Measurements from ENCODE around the gene TMEM187.

The TMEM187 gene, protein sequence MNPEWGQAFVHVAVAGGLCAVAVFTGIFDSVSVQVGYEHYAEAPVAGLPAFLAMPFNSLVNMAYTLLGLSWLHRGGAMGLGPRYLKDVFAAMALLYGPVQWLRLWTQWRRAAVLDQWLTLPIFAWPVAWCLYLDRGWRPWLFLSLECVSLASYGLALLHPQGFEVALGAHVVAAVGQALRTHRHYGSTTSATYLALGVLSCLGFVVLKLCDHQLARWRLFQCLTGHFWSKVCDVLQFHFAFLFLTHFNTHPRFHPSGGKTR

DNA sequence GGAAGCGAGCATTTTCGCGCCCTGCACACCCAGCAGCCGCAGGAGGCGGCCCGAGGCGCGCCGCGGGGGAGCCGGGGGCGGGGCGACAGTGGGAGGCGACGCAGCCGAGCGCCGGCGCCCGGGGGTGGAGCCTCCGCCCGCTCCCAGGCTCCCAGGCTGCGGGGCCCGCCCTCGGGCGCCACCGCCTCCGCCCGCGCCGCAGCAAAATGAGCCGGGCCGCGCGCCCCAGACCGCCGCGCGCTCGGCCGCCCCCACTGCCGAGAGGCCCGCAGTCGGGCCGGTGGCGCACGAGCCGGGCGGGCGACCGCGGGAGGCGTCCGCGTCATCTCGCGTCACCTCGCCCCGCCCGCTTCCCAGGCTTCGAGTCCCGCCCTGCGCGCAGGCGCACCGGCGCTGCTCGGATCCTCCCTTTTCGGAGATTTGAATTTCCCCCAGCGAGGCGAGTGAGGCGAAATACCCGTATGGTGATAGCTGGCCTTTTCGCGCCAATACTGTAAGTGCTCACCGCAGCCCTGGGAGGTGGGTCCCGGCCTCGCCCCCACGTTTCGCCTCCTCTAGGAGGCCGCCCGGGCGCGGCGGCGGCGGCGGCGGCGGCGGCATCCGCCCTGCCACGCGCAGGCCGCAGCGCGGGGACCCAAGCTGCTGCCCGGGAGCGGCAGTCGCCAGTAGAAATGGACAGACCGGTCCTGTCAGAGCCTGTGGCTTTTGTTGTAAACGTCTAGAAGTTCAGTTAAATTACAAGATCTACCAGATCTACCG lies at the start of gene TMEM187:
TSS of gene TMEM187 (plus strand) at position 387 of the 759 bp plus-strand sequence. CDS start 9,309 bp downstream, outside the sequence.
- peak; percentile 94 for DNase-seq

GRCh38 chrX:153922932-153923857 lies 49.4 kb upstream of the TMEM187 start:
- DNase-seq = peak; percentile 53

DNA sequence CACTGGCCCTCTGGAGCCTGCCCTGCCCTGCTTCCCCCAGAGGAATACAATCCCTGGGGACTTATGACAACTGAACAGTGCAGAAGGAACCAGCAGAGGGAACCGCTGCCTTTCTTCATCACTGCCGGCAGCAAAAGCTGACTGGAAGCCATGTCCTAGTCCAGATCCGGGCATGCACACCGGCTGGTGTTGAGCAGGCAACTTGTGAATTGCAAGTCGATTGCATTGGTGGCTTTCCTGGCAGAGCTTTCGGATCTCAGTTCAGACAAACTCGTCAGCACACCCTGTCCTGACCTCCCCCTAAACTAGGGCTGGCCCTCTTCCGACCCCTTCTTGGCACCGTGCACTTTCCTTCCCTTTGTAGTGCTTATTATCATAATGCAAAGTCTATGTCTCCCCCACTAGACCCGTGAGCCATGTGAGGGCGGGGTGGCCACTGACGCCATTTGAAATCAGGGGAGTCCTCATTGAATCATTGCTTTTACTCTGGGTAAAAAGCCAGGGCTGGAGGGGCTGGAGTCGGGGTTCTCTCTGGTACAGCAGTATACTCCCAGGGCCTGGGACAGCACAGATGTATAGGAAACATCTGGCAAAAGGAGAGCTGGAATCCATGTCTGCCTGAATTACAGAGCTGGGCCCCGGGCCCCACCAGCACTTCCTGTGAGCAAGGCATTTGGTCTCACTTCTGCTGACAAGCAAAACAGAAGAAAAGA lies 48.2 kb upstream of the TMEM187 start:
- DNase-seq = peak; percentile 37

DNA sequence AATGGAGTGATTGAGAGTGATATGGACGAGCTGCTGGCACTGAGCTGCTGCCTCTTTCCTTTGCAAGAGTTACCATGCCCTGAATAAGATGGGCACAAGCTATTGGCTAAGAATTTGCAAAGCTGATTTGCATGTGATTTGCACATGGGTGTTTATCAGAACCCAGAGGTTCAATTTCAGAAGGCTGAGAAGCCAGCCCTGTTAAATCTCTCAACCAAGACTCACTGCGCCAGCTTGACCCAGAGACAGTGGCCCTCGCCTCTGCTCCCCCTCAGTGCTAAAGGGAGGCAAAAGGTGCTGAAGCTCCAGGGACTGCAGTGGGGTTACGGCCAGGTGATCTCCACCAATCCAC lies 47.2 kb upstream of the TMEM187 start:
- no peak for DNase-seq

DNA sequence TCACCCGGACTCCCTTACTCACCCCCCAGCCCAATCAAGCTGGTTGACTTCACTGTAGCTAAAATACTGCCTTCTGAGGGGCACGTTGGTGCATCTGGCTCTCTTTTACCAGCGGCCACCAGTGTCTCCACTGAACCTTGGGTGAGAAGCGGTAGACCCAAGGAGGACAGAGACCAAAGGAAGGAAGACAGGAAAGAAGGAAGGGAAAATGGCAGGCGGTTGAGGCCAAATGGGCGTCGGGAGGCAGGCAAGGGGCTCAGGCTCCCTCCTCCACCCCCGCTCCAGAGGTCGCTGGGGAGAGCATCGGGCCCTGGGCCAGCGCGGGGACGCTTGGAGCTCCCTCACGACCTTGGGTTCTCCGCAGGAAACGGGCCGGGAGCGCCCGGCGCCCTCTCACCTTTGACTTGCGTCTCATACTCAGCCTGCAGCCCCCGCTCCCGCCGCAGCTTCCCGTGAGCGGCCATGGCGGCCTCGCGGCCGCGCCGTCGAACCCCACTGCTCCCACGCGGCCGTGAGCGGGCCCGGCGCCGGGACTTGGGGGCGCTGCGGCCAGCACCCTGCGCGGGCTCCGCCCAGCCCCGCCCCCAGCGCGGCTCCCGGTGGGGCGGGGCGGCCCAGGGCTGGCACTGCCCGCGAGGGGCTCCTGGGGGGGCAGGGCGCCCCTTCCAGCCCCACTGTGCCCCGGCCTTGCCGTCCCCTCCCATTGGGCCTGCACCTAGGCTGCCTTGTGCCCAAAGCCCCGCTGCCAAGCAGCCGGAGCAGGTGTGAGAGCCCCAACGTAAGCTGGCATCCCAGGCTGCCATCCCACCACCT lies 46.6 kb upstream of the TMEM187 start, which contains the start of gene ARHGAP4:
TSS of gene ARHGAP4 (minus strand) at position 526 of the 813 bp plus-strand sequence. CDS start at position 464, 62 bp downstream.
- no peak for DNase-seq

- DNase-seq = no peak
Observed at GRCh38 chrX:153926552-153926857, 46.0 kb upstream of the TMEM187 start.

DNA sequence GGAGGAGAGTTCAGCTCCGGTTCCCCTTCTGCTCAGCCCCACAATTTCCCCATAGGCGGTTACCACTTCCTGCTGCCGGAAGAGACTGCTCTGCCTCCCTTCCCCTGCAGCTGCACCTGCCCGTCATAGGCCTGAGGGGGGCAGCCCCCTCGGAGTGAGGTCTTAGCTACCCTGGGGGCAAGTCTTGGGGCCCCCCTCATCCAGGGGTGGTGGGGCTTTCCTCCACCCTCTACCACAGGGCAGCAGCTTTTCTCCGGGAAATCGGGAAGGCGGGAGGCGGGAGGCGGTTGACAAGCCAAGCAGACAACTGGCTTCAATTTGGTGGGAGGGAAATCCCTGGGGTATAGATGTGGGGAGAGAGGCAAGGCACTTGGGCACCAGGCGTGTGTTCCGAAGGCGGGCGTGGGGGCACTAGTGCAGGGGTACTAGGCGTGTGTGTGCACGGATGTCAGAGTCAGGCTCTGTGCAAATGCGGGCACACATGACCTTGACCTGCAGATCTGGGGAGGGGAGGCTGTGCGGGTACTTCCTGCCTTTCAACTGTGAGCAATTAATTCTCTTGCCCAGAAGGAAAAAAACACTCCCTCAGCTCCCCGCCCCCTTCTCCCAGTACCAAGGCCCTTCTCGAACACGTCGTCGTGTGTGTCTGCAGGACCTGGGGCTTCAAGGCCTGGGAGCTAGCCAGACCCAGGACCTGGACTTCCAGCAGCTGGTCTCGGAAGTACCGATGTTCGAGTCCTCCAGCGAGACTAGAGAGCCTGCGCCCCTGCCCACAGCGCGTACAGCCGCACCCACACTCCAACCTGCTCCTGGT lies 45.5 kb upstream of the TMEM187 start:
- no peak for DNase-seq

DNA sequence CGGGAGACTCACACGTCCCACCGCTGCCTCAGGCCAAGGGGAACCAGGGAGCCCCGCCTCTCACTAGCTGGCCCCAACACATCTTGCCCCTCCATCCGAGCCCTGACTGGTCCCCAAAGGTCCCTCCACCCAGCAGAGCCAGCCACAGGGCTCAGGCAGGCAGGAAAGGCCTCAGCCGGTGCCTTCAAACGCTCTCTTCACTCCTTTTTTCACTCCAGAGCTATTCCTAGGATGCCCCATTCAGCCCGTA lies 45.0 kb upstream of the TMEM187 start:
- DNase-seq = no peak

DNA sequence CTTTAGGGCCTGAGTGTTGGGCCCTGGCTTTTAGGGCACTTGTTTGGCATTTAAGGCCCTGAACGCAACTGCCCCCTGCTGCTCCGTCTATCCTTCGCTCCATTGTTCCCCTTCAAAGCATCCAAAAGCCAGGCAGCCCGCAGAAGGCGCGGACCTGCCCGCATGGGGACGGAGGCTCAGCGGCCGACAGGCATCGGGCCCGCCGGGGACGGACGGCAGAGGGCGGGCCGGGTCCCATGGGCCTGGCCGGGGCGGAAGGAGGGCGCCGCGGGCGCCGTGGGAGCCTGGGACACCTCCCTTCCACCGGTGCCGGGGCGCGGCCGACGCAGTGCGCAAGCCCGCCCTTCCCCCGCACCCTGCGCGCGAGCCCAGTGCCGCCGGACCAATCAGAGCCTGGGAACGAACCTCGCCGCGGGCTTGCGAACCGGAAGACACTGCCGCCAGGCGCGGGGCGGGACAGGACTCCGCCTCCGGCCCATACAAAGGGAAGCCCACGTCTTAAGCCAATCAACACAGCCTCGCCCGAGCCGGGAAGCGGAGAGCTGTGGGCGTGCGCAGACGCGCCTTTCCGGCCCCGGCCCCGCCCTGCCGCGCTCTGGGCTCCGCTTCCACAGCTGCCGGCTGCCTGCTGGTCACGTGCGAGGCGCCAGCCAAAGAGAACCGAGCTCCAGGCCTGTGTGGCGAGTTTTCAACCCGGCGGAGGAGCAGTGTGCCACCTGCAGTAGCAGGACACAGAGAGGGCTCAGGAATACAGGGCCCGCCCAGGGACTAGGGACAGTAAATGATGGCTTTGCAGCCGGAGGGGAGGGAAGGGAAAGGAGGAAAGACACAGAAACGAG lies 44.4 kb upstream of the TMEM187 start:
- DNase-seq = peak; percentile 99

GRCh38 chrX:153928846-153929245 lies 43.7 kb upstream of the TMEM187 start:
- DNase-seq = no peak

DNA sequence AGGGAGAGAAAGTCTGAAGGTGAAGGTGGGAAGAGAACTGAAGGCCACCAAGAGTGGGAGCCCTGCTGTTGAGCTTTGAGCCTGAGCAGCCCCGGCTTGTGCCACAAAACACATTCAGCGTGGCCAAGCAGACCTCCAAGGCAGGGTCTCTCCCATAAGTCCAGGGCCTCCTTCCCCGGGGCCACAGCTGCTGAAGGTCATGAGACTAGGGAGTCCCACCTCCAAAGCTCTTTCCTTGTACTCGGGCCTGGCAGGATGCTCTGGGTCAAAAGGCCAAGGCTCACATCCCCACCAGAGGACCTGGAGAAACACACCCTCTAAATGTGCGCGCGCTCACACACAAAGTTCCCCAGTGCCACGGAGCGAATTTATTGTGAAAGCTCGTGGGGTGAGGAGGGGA lies 43.0 kb upstream of the TMEM187 start:
- DNase-seq = no peak

- no peak for DNase-seq
Observed at GRCh38 chrX:153930011-153930910, 42.3 kb upstream of the TMEM187 start.

GRCh38 chrX:153931151-153931550 lies 41.4 kb upstream of the TMEM187 start:
- no peak for DNase-seq

DNA sequence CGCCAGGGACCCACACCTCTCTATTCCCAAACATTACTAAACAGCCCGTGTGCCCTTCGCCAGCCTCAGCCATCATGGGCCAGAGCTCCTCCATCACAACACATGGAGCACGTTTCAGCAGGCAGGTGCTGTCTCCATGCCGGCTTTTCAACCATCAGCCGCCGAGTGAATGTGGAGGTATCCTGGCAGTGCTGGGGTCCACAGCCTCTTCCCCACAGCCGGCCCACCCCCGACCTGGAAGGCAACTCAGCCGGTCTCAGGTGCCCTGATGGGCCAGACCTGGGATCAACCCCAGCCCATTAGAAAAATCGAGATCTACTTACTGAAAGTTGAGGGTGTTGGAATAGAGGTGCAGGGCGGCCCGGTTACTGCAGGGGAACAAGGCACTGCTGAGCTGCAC lies 40.8 kb upstream of the TMEM187 start:
- no peak for DNase-seq

GRCh38 chrX:153932220-153932915 lies 40.2 kb upstream of the TMEM187 start:
- DNase-seq = no peak

DNA sequence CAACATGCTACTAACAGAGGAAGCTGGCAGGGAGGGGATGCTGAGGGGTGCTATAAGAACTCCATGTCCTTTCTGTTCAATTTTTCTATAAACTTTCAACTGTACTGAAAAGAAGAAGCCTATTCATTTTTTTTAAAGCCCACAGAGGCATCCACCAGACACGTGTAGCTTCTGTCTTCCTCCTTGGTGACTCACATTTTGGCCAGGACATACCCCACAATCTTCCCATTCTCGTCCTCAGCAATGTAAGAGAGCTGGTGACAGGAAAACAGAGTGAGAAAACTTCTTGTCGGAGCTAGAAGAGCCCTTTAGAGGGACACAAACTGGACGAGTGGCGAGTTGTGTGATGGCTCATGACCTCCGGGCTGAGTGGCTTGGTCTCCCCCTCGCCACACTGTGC lies 38.8 kb upstream of the TMEM187 start:
- DNase-seq = no peak

GRCh38 chrX:153934148-153934761 lies 38.3 kb upstream of the TMEM187 start:
- no peak for DNase-seq

DNA sequence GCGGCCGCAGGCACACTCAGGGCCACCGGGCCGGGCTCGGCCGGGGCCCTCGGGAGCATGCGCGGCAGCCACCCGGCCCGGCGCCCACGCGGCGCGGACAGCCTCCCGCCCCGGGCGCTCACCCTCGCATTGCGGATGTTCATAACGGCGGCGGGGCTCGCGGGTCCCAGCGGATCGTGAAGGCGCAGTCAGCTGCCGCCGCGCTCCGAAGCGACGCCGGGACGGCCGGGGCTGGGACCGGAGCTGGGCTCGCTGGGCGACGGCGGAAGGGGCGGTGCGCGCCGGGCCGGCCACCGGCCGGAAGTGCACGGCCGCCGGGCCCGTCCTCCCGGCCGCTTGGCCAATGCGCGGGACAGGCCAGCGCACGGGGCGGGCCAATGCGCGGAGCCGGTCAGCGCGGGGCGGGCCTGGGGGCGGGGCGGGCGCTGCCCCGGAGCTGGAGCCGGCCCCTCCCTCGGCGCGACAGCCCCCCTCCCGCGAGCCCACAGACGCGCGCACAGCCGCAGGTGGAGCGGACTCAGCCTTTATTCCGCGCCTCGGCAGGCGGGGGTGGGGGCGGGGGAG lies 37.7 kb upstream of the TMEM187 start, which contains the start of gene NAA10:
TSS of gene NAA10 (minus strand) at position 276 of the 564 bp plus-strand sequence. CDS start at position 143, 133 bp downstream.
- DNase-seq = peak; percentile 30

All from DMS 273 treated with DMSO at 0.1 percent for 48 hours (cell line).